Activated CD4-positive, CD25-positive, alpha-beta regulatory T cell treated with anti-CD3 and anti-CD28 coated beads, Interleukin-2, amount 50 U/mL, for 16 hours (primary cell): ENCODE results near the gene ARNT2.
"Not testable (repeated sequence)": the region's sequence is repeated elsewhere in the genome, so short reads cannot be mapped to it uniquely, and the experiment has no call there.

Experiments
- DNase-seq: peaks from one replicate; pipeline ENCODE4 v3.0.0-alpha.2; 2020; ENCODE audit warnings: low read depth, low spot score

The ARNT2 gene

GRCh38 chr15:80615783-80616391 lies 211.7 kb downstream of the ARNT2 start:
- DNase-seq = no peak

- DNase-seq = no peak
These were observed 214.7 kb downstream of the ARNT2 start for GRCh38 chr15:80618685-80619400.

GRCh38 chr15:80619680-80620079 lies 215.5 kb downstream of the ARNT2 start:
- DNase-seq = no peak

GRCh38 chr15:80620141-80620540 lies 216.0 kb downstream of the ARNT2 start:
- DNase-seq = no peak

DNA sequence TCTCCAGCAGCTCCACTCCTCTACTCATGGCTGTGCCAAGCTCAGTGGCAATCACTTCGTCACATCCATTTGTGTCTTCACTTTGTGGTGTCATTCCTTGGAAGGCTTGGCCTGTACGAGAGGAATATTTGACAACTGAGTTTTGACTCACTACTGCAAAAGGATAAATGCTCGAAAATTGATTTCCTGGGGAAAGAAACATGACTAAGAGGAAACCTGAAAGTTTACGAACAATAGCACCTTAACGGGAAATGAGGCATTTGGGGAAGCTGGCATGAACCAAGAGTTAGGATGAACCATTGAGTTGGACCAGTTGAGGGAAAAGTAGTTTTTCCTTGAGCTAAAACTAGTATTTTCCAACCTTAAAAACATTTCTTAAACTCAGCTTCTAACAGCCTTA lies 216.7 kb downstream of the ARNT2 start:
- no peak for DNase-seq

- no peak for DNase-seq
These were observed 222.5 kb downstream of the ARNT2 start for GRCh38 chr15:80626643-80627120.

GRCh38 chr15:80629355-80629754 lies 225.2 kb downstream of the ARNT2 start:
- no peak for DNase-seq

- no peak for DNase-seq
These were observed 226.8 kb downstream of the ARNT2 start for GRCh38 chr15:80630981-80631380.

DNA sequence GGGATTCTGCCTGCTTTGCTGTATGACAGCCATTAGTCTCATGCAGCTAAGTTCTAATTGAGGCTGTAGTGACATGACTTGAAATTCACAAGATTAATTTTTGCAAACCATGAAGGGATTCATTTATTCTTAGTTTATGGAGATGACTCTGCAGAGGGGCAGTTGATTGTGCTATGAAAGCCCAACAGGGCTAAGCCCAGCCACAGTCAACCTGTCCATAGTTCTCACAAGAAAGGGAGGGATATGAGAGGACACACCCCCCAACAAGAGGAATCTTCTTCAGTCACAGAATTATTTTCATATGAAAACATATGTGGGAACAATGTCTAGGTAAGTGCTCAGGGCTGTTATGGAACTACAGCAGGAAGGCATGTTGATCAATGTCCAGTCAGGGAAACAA lies 229.0 kb downstream of the ARNT2 start:
- no peak for DNase-seq

DNA sequence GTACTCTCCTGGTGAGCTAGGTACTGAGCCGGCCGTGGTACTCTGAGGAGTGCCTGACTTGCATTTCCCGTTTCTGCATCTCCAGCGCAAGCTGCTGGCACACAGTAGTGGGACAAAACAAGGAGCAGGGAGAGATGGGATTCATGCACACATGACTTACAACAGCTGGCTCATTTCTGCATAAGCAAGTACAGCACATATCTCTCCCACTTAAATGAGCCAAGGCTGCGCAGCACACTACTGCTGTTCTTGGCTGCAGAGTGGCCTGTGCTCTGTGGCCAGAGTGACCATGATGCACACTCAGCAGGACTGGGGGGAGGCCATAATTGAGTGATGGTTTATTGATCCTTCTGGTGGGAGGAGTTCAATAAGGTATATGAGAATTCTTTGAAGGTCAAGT lies 231.8 kb downstream of the ARNT2 start:
- no peak for DNase-seq

DNA sequence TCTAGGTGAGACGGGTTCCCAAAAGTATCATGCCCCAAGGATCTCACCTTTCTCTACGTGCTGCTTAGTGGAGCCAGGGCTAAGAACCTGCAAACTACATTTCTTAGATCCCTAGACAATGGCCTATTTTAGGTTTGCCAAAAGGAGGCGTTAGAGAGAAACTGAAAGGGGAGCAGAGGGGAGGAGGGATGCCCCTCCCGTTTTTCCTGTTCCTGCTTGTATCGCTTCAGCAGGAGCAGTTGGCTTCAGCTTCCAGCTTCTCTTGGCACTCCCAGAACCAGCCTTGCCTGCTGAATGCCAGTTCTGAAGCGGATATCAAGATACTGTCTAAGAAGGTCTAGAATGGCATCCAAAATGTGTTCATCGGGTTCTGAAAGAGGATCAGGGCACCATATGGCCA lies 232.5 kb downstream of the ARNT2 start:
- DNase-seq = no peak

DNA sequence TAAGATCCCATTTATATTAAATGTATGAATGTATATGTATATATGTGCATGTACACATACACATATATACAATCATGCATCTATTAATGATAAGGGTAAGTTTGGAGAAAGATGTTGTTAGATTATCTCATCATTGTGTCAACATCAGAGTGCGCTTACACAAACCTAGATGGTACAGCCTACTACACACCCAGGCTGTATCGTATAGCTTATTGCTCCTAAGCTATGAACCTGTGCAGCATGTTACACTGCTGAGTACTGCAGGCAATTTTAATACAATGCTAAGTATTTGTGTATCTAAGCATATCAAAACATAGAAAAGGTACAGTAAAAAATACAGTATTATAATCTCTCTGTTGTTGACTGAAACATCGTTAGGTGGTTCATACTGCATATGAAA lies 233.6 kb downstream of the ARNT2 start:
- no peak for DNase-seq

- no peak for DNase-seq
These were observed 234.5 kb downstream of the ARNT2 start for GRCh38 chr15:80638553-80639167.

- no peak for DNase-seq
These were observed 235.0 kb downstream of the ARNT2 start for GRCh38 chr15:80639168-80639555.

DNA sequence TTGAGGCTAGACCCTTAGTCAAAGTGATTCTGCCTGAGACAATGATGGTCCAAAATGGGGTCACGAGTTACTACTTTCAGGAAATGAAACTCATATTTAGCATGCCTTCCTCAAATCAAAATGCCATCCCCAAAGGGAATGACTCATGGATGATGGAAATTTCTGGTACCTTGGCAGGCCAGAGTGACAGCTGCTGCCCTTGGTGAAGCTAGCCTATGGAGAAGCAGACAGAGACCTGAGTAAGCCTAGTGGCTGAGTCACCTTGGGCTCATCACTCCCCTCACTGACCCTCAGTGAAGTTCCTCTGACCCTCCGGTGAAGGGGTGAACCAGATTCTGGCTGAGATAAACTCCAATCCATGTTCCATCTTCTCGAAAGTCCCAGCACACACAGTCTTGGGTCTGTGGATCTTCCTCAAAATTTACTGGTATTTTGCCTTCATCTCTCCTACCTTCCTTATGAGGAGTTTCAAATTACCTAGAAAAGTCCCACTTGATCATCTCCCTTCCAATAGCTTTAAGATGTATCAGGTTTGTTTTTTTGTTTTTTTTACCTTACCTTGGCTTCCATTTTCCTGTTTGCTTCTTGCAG lies 236.4 kb downstream of the ARNT2 start:
- DNase-seq = no peak

GRCh38 chr15:80641384-80641783 lies 237.2 kb downstream of the ARNT2 start:
- no peak for DNase-seq

GRCh38 chr15:80643431-80643951 lies 239.3 kb downstream of the ARNT2 start:
- no peak for DNase-seq

DNA sequence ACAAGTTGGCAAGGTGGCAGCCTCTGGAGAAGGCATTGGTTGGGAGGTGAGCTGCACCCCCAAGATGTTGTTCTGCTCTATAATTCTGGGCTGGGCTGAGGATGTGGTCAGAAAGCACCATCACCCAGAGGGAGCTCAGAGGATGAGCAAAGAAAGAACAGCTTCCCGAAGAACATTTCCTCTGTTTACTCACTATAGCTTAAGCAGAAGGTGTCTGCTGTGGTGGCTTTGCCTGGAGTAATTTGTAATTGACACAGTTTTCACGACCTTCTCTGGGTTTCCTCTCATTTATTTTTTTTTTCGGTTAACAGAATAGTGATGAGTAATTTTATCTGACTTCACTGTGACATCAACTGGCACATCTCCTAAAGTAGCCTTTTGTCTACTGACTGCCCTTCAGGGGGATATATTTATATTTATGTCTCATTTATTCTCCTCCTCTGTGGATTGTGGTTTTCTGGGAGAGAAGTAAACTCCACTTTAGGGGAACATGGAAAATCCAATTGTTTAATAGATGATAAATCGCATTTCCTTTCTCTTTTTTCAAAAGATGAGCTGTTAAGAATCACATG lies 241.4 kb downstream of the ARNT2 start:
- DNase-seq = no peak

GRCh38 chr15:80647424-80647823 lies 243.2 kb downstream of the ARNT2 start:
- DNase-seq = not testable (repeated sequence)
